GM12878 (cell line): ENCODE data around the gene APOO. TPM values are rescaled to one million over a fixed set of nuclear protein-coding genes. Genes with fewer than 3 reads are reported as not detected.

Source experiments
- ATAC-seq: fragments of 200-7000 bp; cut with Tn5 transposase; 3 replicates; pipeline ENCODE4 v1.9.1; 2020; ENCODE audit warnings: mild to moderate bottlenecking, moderate library complexity
- BruUV-seq: library from RNA; stranded (reverse); fragments of 400-500 nt; replicated peaks from 2 replicates; lab custom pipeline; 2021; lab: Mats Ljungman, UMichigan
- CTCF ChIA-PET: fragments of 300-600 bp; sonication (Branson Sonifier 250); formaldehyde crosslinking; extraction: SDS; loops from one replicate; lab custom pipeline; 2021; ENCODE audit warnings: inconsistent platforms; lab: Yijun Ruan, JAX
- POLR2A ChIA-PET: fragments of 350-600 bp; formaldehyde crosslinking; extraction: SDS; loops from one replicate; lab custom pipeline; 2021; ENCODE audit warnings: inconsistent platforms; lab: Charles Lee
- RAD21 ChIA-PET: fragments of 300-600 bp; sonication (Branson Sonifier 250); formaldehyde crosslinking; loops from one replicate; lab custom pipeline; 2023; ENCODE audit warnings: antibody characterized with exemption; ENCODE audit not compliant: unreplicated experiment; lab: Charles Lee
- SMC1A ChIA-PET: fragments of 300-600 bp; sonication (Branson Sonifier 250); formaldehyde crosslinking; loops from one replicate; lab custom pipeline; 2023; ENCODE audit not compliant: unreplicated experiment, uncharacterized antibody; lab: Charles Lee
- DNase-seq: peaks from one replicate; pipeline ENCODE4 v3.0.0-alpha.2; 2011; ENCODE audit warnings: low read depth, low spot score
- FAIRE-seq: peaks from 3 replicates; lab custom pipeline; 2011; peaks lifted over from hg19 to GRCh38; lab: Jason Lieb, UNC
- H2AFZ ChIP-seq: 2 replicates; pipeline ENCODE4 v1.6.0; 2011; ENCODE audit warnings: low read depth, low read length, control low read depth; ENCODE audit not compliant: control insufficient read depth
- H3K27ac ChIP-seq: 2 replicates; pipeline ENCODE4 v1.5.1; 2011; ENCODE audit warnings: control low read depth; ENCODE audit not compliant: control insufficient read depth, insufficient read depth
- H3K27me3 ChIP-seq, 2 experiments: replicated peaks in 1 of 2; 2 replicates each; pipeline versions ENCODE4 v1.6.0 to v1.6.1; 2011; ENCODE audit warnings: low read length in 1 of 2; ENCODE audit not compliant: control insufficient read depth in 2 of 2, insufficient read depth in 2 of 2
- H3K36me3 ChIP-seq, 2 experiments: 2 replicates each; pipeline ENCODE4 v1.5.1; 2011; ENCODE audit warnings: low read length in 1 of 2; ENCODE audit not compliant: control insufficient read depth in 2 of 2, insufficient read depth in 2 of 2
- H3K4me1 ChIP-seq: 2 replicates; pipeline ENCODE4 v1.6.1; 2011; ENCODE audit warnings: mild to moderate bottlenecking, low read length, moderate library complexity, mixed read lengths; ENCODE audit not compliant: control insufficient read depth, insufficient read depth
- H3K4me2 ChIP-seq: 2 replicates; pipeline ENCODE4 v1.6.0; 2011; ENCODE audit warnings: control low read depth; ENCODE audit not compliant: control insufficient read depth, insufficient read depth
- H3K4me3 ChIP-seq: fragments of 200-600 bp; sonication (generic); 2 replicates; pipeline ENCODE4 v1.5.1; 2016
- H3K79me2 ChIP-seq: 2 replicates; pipeline ENCODE4 v1.6.0; 2011; ENCODE audit warnings: low read length; ENCODE audit not compliant: control insufficient read depth, insufficient read depth
- H3K9ac ChIP-seq: 2 replicates; pipeline ENCODE4 v1.8.0; 2011; ENCODE audit warnings: low read length, control low read depth, mixed read lengths; ENCODE audit not compliant: control insufficient read depth, insufficient read depth
- H3K9me3 ChIP-seq: replicated peaks from 3 replicates; pipeline ENCODE4 v1.5.1; 2011; ENCODE audit warnings: mild to moderate bottlenecking, low read length; ENCODE audit not compliant: control insufficient read depth, insufficient read depth
- H4K20me1 ChIP-seq: 2 replicates; pipeline ENCODE4 v1.6.0; 2011; ENCODE audit not compliant: control insufficient read depth, insufficient read depth
- NR2C1 ChIP-seq: fragments of 450-650 bp; IDR thresholded peaks from 2 replicates; pipeline ENCODE4 v1.6.1; 2017; ENCODE audit warnings: antibody characterized with exemption, mild to moderate bottlenecking, moderate library complexity
- NR2C2 ChIP-seq: IDR thresholded peaks from 2 replicates; pipeline ENCODE4 v1.6.1; 2011; ENCODE audit warnings: borderline replicate concordance, low read depth; ENCODE audit not compliant: control insufficient read depth, insufficient read length
- RUNX3 ChIP-seq: IDR thresholded peaks from 2 replicates; pipeline ENCODE4 v1.6.1; 2012; ENCODE audit warnings: low read length, inconsistent platforms
- SMAD1 ChIP-seq: fragments of 450-650 bp; IDR thresholded peaks from 2 replicates; pipeline ENCODE4 v1.6.1; 2018; ENCODE audit warnings: mild to moderate bottlenecking, low read depth; ENCODE audit not compliant: partially characterized antibody
- YBX1 ChIP-seq: fragments of 450-650 bp; IDR thresholded peaks from 2 replicates; pipeline ENCODE4 v1.6.1; 2016; ENCODE audit warnings: antibody characterized with exemption
- ZBED1 ChIP-seq: IDR thresholded peaks from 2 replicates; pipeline ENCODE4 v1.6.1; 2016; ENCODE audit warnings: borderline replicate concordance
- ZNF274 ChIP-seq: IDR thresholded peaks from one replicate; pipeline ENCODE4 v1.8.0; 2011; ENCODE audit not compliant: insufficient read length, insufficient read depth
- WGBS: methylation state at CpG from one replicate; pipeline ENCODE4 v1.1.6; 2016; ENCODE audit warnings: low lambda C conversion rate; ENCODE audit not compliant: insufficient replicate concordance, insufficient coverage; ENCODE audit errors: missing lambda C conversion rate; 5-methylcytosine and 5-hydroxymethylcytosine counted together
- in situ Hi-C: fragments of 300-500 bp; cut with MboI; formaldehyde crosslinking; loops from 9 replicates; pipeline ENCODE4 v1.14.3; 2018; ENCODE audit warnings: mixed read lengths
- intact Hi-C: fragments of 100-400 bp; cut with micrococcal nuclease; formaldehyde crosslinking; loops from one replicate; pipeline ENCODE4 v1.14.2; 2022; ENCODE audit not compliant: unreplicated experiment
- polyA plus RNA-seq, 11 experiments: library from polyadenylated mRNA; depleted of rRNA in 4 of 11; unstranded in 6 of 11; stranded (reverse) in 5 of 11; fragments of >200 nt; fragmentation: Nextera tagmentation in 4 of 11; fragmentation: Illumina TruSeq in 1 of 11; extraction: Ambion mirVana in 4 of 11; extraction: Trizol in 1 of 11; gene quantifications; 1 replicate in 1 of 11; 2 replicates in 10 of 11; pipeline versions ENCODE4 v1.2.1 to v1.2.3, GENCODE V29; 2011 to 2016; ENCODE audit warnings: inconsistent platforms in 2 of 11, missing spikeins in 2 of 11, low read depth in 1 of 11
- total RNA-seq, 4 experiments: library from RNA; depleted of rRNA in 3 of 4; stranded (reverse); fragments of >200 nt in 3 of 4; fragmentation: Illumina TruSeq in 1 of 4; extraction: Trizol in 1 of 4; gene quantifications; 2 replicates each; pipeline versions ENCODE4 v1.2.1 to v1.2.3, GENCODE V29; 2013 to 2021
- TF ChIP-seq, protein P1 (sequence below): IDR thresholded peaks from 2 replicates; pipeline ENCODE4 v1.6.1; 2011; ENCODE audit warnings: mild to moderate bottlenecking, low read depth, low read length, moderate library complexity; ENCODE audit not compliant: insufficient replicate concordance

The APOO gene
- total and polyA plus RNA-seq, 10 of the 15 experiments (the other 5 are each of a cell fraction or from before 2014, with no cell fraction given) = 20.7 to 68.7 (median 35.5) TPM

GRCh38 chrX:23819385-23820234 lies 88.1 kb downstream of the APOO start:
- 65% methylated on average over 10 of the region's 10 CpGs for WGBS
- H3K9ac ChIP-seq = no peak overlapping the region
- no peak for DNase-seq
- FAIRE-seq = no peak
- no peak overlapping the region for H3K4me2 ChIP-seq
- H3K4me1 ChIP-seq = peaks cover 5% of the 10 kb centered on the region; the same call in 1 of the 2 replicates
- no peaks in the 10 kb centered on the region for H3K27me3 ChIP-seq
- CTCF ChIA-PET = no interaction called here
- no peak for ATAC-seq
- in situ Hi-C loops = no loop called here
- POLR2A ChIA-PET = interaction anchor here (0.6 to 1.0 kb wide), 2 partner anchors 56 to 152 kb away, joined by 3 read pairs; partner anchors contain the start of gene PRDX4
- no peak overlapping the region for H2AFZ ChIP-seq
- H3K9me3 ChIP-seq = no peaks in the 10 kb centered on the region
- TF ChIP-seq NR2C2 = no peak
- TF ChIP-seq SMAD1 = no peak
- TF ChIP-seq RUNX3 = no peak
- TF ChIP-seq NR2C1 = no peak
- TF ChIP-seq ZBED1 = no peak
- TF ChIP-seq YBX1 = no peak
- TF ChIP-seq ZNF274 = no peak
- TF ChIP-seq, protein P1, sequence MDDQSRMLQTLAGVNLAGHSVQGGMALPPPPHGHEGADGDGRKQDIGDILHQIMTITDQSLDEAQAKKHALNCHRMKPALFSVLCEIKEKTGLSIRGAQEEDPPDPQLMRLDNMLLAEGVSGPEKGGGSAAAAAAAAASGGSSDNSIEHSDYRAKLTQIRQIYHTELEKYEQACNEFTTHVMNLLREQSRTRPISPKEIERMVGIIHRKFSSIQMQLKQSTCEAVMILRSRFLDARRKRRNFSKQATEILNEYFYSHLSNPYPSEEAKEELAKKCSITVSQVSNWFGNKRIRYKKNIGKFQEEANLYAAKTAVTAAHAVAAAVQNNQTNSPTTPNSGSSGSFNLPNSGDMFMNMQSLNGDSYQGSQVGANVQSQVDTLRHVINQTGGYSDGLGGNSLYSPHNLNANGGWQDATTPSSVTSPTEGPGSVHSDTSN = no peak
- H3K79me2 ChIP-seq = no peaks in the 10 kb centered on the region
- H3K4me3 ChIP-seq = no peak overlapping the region
- H3K27ac ChIP-seq = no peak overlapping the region
- no peaks in the 10 kb centered on the region for H4K20me1 ChIP-seq
- intact Hi-C loops = no loop called here
- H3K36me3 ChIP-seq = no peaks in the 10 kb centered on the region
- RAD21 ChIA-PET = interaction anchor here (1.7 kb wide), 1 partner anchor 82 kb away, joined by 4 read pairs; no protein-coding TSS in a partner anchor
- SMC1A ChIA-PET = interaction anchor here (1.8 kb wide), 1 partner anchor 78 kb away, joined by 5 read pairs; no protein-coding TSS in a partner anchor
- no TSS peak for BruUV-seq
